Measurements from ENCODE around the gene ADGRV1.

Gene ADGRV1

DNA sequence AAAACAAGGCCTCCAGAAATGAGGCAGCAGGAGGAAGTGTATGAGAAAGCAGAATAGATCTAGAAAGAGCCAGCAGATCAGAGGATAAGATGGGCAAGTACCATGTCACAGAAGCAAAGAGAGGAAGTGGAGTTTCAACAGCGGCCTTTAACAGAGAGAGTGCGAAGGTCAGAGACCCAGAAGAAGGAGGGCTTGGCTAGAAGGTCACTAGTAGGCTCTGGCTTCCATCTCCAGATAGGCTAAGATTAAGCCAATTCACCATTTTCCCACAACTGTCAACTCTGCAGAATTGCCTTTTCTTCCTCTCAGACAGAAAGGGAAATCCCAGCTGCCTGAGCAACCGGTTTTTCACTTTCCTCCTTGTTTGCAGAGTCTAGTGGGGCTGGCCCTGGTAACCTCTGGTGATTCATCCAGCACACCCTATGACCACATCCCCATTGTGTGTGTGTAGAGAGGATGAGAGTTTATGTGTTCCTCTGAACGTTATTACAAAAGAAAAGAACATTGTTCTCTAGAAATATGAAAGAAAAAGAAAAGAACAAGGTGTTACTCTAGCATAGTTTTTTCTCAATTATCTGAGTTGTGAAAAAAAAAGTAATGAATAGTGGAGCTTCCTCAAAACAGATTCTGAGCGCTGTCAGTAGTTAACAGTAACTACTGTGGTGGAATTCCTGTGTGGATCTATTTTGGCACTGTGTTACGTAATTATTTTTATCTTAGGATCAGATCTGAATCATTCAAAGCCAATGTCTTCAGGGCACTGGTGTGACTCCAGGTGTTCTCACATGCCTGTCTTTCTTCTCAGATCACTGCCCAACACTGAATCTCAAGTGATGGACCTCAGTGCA, 604.2 kb downstream of the ADGRV1 start:
- intact Hi-C loops (cut with DNase I) = no loop called here
- DNase-seq = peak in 3 of 10 donors; percentile 18 to 23 (median 22)

DNA sequence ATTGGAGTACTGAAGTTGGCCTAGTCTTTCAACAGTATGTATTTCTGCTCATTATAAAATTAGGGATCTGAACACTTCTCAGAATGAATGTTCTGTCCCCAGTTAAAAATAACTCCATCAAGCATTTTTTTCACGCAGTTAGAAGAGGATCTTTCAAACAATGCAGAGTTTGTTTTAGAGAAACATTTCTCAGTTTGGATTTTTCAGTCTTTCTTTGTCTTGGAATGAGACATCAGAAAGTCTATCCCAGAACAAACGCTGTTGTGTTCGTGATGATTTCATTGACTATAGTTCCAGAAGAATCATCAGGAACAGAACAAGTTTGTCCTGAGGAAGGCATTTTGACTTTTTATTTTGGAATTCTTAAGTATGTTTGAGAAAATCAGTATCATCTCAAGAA, 605.8 kb downstream of the ADGRV1 start:
- DNase-seq = no peak
- intact Hi-C loops (cut with DNase I) = no loop called here

DNA sequence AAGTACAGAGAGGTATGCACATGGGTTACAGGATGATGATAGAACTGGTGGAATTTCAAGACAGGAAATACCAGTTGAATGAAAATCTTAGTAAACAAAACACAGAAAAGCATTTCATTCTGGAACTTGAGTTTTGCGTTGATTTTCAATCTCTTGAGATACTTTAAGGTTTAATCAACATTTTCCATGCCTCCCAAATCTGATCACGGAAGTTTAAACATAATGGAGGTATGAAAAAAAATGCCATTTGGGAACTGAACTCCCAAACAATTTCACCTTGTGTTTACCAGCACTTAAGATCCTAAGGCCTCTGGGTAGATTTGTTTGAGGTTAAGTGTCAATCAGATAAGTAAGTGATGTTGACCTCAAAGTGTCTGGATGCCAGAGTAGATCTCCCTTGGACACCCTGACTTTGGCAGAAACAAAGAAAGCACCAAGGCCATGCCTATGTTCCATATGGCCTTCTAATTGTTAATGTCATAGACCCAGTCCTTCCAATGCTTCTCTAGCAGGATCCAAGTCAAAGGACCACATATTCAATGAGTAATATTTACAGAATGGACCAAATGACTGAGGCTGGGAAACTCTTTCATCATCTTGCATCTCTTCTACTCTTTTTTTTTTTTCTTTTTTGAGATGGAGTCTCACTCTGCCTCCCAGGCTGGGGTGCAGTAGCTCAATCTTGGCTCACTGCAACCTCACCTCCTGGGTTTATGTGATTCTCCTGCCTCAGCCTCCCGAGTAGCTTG, 607.6 kb downstream of the ADGRV1 start:
- intact Hi-C loops (cut with DNase I) = no loop called here
- DNase-seq = no peak

GRCh38 chr5:91168859-91169258, 610.3 kb downstream of the ADGRV1 start:
- intact Hi-C loops (cut with DNase I) = no loop called here
- no peak for DNase-seq

- intact Hi-C loops (cut with DNase I) = no loop called here
Observed at GRCh38 chr5:91170266-91170665, 611.7 kb downstream of the ADGRV1 start.

DNA sequence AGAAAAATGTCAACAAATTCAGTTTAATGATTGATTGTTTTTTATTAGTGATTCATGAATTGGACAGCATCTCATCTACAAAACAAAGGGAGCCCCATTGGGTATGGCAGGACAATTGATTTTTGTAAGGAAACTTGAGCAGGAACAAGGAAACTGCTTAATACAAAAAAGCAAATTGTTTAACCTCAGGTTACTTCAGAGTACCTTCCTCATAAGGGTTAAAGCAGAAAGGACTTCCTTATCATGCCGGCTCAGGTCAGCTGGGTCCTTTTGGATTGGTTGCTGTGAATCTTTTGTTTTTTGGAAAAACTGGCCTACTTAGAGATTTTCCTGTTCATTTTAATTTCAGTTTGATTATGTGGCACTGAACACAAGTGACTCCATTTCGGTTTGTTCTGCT, 612.7 kb downstream of the ADGRV1 start:
- intact Hi-C loops (cut with DNase I) = no loop called here
- no peak for DNase-seq

More at GRCh38 chr5:91170266-91170665, 611.7 kb downstream of the ADGRV1 start:
- DNase-seq = no peak

DNA sequence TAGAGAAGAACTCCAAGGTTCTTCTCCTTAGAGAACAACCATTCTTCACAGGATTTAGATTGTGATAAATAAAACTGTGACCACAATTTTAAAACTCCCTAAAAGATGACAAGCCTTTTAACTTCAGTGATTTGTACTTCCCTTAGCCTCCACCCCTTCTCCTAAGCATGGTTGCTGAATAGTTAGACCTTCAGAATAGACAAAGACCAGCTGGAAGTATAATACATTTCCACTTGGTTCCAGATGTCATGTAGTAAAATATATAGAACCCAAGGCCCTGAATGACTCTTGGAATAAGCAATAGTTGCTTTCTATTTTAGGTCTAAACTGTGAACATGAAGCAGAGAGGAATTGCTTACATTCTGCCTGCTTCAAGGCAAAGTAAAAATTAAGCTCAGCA, 615.8 kb downstream of the ADGRV1 start:
- no peak for DNase-seq
- intact Hi-C loops (cut with DNase I) = no loop called here

DNA sequence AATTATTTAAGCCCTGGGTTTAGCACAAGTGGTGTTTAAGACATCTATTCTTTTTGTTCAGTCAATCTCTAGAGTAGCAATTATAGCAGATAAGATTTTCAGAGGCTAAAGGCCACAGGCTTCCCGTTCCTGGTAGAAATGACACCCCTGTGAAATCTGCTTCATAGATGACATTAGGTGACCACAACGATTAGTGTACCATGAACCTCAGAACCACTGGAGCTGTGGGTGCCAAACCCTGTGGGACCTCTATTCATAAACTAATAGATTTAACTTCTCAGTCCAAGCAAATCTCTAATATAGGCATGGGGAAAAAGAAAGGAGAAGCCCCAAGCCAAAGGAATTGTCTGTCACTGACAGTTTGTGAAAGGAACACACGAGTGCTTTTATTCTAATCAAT, 617.1 kb downstream of the ADGRV1 start:
- no peak for DNase-seq
- intact Hi-C loops (cut with DNase I) = no loop called here

GRCh38 chr5:91176288-91177016, 617.9 kb downstream of the ADGRV1 start:
- no peak for DNase-seq

GRCh38 chr5:91177085-91177484, 618.5 kb downstream of the ADGRV1 start:
- intact Hi-C loops (cut with DNase I) = no loop called here

More at GRCh38 chr5:91176288-91177016, 617.9 kb downstream of the ADGRV1 start:
- intact Hi-C loops (cut with DNase I) = no loop called here

DNA sequence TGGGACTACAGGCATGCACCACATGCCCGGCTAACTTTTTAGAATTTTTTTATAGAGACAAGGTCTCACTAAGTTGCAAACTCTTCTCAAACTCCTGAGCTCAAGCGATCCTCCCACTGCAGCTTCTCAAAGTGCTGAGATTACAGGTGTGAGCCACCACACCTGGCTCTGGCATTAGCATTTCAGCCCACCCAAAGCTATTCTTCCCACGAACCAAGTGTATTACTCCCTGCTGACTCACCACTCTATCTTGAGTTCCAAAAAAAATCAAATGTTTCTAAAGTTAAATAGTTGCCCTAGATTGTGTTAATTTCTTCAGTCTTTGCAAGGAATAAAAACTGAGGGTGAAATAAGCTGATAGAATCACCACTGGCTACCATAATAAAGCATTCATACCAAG, 619.0 kb downstream of the ADGRV1 start:
- intact Hi-C loops (cut with DNase I) = no loop called here
- DNase-seq = no peak

More at GRCh38 chr5:91177085-91177484, 618.5 kb downstream of the ADGRV1 start:
- no peak for DNase-seq

GRCh38 chr5:91178461-91178860, 619.9 kb downstream of the ADGRV1 start:
- DNase-seq = no peak
- intact Hi-C loops (cut with DNase I) = no loop called here

DNA sequence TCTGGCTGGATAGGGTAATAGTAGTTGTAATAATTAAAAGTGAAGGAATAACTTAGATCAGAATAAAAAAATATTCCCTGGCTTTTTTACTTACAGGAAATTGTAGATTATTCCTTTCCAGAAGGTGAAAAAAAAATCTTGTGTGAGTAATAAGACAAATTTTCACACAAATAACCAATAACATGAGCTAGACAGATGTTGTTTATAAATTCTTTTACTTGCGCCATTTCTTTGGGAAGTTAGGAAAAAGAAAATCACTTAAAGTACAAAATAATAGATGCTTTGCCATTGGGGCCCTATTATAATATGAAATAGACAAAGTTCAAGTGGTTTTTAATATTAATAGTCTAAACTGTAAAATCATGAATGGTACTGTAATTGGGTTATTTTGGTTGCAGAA, 620.4 kb downstream of the ADGRV1 start:
- DNase-seq = no peak
- intact Hi-C loops (cut with DNase I) = no loop called here

DNA sequence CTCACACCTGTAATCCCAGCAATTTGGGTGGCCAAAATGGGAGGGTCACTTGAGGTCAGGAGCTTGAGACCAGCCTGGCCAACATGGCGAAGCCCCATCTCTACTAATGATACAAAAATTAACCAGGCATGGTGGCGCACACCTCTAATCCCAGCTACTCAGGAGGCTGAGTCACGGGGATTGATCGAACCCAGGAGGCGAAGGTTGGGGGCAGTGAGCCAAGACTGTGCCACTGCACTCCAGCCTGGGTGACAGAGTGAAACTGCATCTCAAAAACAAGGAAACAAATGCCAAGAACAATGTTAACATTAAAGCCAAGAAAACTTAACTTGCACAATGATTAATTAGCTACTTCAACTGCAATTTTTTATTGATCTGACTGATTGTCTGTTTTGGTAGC, 621.9 kb downstream of the ADGRV1 start:
- intact Hi-C loops (cut with DNase I) = no loop called here
- DNase-seq = no peak

- intact Hi-C loops (cut with DNase I) = no loop called here
- DNase-seq = no peak
Observed at GRCh38 chr5:91182763-91183162, 624.2 kb downstream of the ADGRV1 start.

- DNase-seq = no peak
- intact Hi-C loops (cut with DNase I) = no loop called here
Observed at GRCh38 chr5:91183743-91184142, 625.1 kb downstream of the ADGRV1 start.

GRCh38 chr5:91186101-91186500, 627.5 kb downstream of the ADGRV1 start:
- intact Hi-C loops (cut with DNase I) = no loop called here

DNA sequence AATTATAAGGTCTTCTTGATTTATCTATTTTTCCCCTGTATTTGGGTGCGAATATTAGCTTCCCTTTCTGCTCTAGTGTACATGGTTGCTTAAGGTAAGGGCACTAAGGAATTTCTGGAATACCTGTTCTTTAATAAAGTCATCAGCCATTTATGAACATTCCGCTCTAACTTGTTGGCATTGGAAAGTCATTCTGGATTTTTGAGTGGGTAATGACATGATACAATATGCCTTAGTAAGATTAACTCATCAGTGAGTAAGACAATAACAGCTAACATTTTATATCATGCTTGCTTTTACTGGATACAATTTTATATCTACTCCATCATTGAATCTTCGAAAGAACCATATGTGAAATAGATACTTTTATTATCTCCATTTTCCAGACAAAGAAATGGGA, 628.4 kb downstream of the ADGRV1 start:
- no peak for DNase-seq
- intact Hi-C loops (cut with DNase I) = no loop called here

More at GRCh38 chr5:91186101-91186500, 627.5 kb downstream of the ADGRV1 start:
- no peak for DNase-seq

- no peak for DNase-seq
- intact Hi-C loops (cut with DNase I) = no loop called here
Observed at GRCh38 chr5:91188755-91189154, 630.2 kb downstream of the ADGRV1 start.

- intact Hi-C loops (cut with DNase I) = no loop called here
- no peak for DNase-seq
Observed at GRCh38 chr5:91189480-91190313, 631.1 kb downstream of the ADGRV1 start.
